Left ventricle myocardium inferior (tissue), 1 donor: Measurements from ENCODE around the gene PRPF18. TPM values are rescaled to one million over a fixed set of nuclear protein-coding genes. Genes with fewer than 3 reads are reported as not detected.

Source experiments
- DNase-seq: peaks from one replicate; pipeline ENCODE4 v3.0.0-alpha.2; 2020
- H3K27ac ChIP-seq: fragments of 200-600 bp; replicated peaks from 2 replicates; pipeline ENCODE4 v1.8.0; 2021
- H3K27me3 ChIP-seq: fragments of 200-600 bp; 2 replicates; pipeline ENCODE4 v1.8.0; 2021; ENCODE audit warnings: low read depth
- H3K36me3 ChIP-seq: fragments of 200-600 bp; 2 replicates; pipeline ENCODE4 v1.8.0; 2021
- H3K4me1 ChIP-seq: fragments of 200-600 bp; 2 replicates; pipeline ENCODE4 v1.8.0; 2021
- H3K4me3 ChIP-seq: fragments of 200-600 bp; 2 replicates; pipeline ENCODE4 v1.8.0; 2021; ENCODE audit warnings: mild to moderate bottlenecking, moderate library complexity
- H3K9me3 ChIP-seq: fragments of 200-600 bp; replicated peaks from 2 replicates; pipeline ENCODE4 v1.8.0; 2021
- CTCF ChIP-seq: fragments of 200-600 bp; IDR thresholded peaks from 2 replicates; pipeline ENCODE4 v1.8.0; 2021; ENCODE audit warnings: antibody characterized with exemption, mild to moderate bottlenecking, borderline replicate concordance
- intact Hi-C: fragments of 100-400 bp; cut with micrococcal nuclease; formaldehyde crosslinking; loops from one replicate; pipeline ENCODE4 v1.11.0; 2022
- total RNA-seq: library from RNA; stranded (reverse); fragmentation: NEBNext Ultra II Directional; extraction: Animal tissue kit (Norgen Biotek cat#: 25700); gene quantifications from one replicate; pipeline ENCODE4 v1.2.1, GENCODE V29; 2021
- donor health status: DM: no; HTN: yes; CAD: no; lungs with severe emphysema.

The PRPF18 gene
- total RNA-seq, 1 donor from 2014 or later, result 14.7 TPM

GRCh38 chr10:13673156-13673555 is 86.4 kb downstream of the PRPF18 start:
- Histone ChIP-seq H3K4me1 (peaks cover 38% of the 10 kb centered on the region), H3K36me3 (peaks cover 62% of the 10 kb centered on the region)
- intact Hi-C loops, result loop anchor here (5.0 kb wide), 1 partner anchor 44 kb away; no protein-coding TSS in a partner anchor

GRCh38 chr10:13674645-13675588 is 88.2 kb downstream of the PRPF18 start:
- no peak for TF ChIP-seq CTCF
- intact Hi-C loops, result loop anchor here (5.0 kb wide), 1 partner anchor 42 kb away; no protein-coding TSS in a partner anchor
- peaks cover 49% of the 10 kb centered on the region for H3K36me3 ChIP-seq
- peaks cover 38% of the 10 kb centered on the region for H3K4me1 ChIP-seq
- DNase-seq, result no peak
- H3K27me3 ChIP-seq, result no peaks in the 10 kb centered on the region
- peak overlapping the region; percentile 32 for H3K27ac ChIP-seq
- H3K4me3 ChIP-seq, result no peak overlapping the region
- H3K9me3 ChIP-seq, result no peaks in the 10 kb centered on the region

More at GRCh38 chr10:13673156-13673555, 86.4 kb downstream of the PRPF18 start:
- no peak overlapping the region for H3K4me3 ChIP-seq
- no peak for TF ChIP-seq CTCF
- no peaks in the 10 kb centered on the region for H3K27me3 ChIP-seq
- no peaks in the 10 kb centered on the region for H3K9me3 ChIP-seq
- H3K27ac ChIP-seq, result no peak overlapping the region
- no peak for DNase-seq

GRCh38 chr10:13678101-13678843 is 91.5 kb downstream of the PRPF18 start:
- peak overlapping the region; percentile 7 for H3K27ac ChIP-seq
- no peak for DNase-seq
- no peak overlapping the region for H3K4me3 ChIP-seq
- H3K36me3 ChIP-seq, result peaks cover 38% of the 10 kb centered on the region
- peaks cover 60% of the 10 kb centered on the region for H3K4me1 ChIP-seq
- no peak for TF ChIP-seq CTCF
- intact Hi-C loops, result no loop called here
- H3K27me3 ChIP-seq, result no peaks in the 10 kb centered on the region
- H3K9me3 ChIP-seq, result no peaks in the 10 kb centered on the region

Other genes starting within 250 kb of the PRPF18 start
- gene SEPHS1, start 238.7 kb upstream of the PRPF18 start, total RNA-seq, result 26.0 TPM
- gene BEND7, start 58.0 kb upstream of the PRPF18 start, total RNA-seq, result 14.7 TPM